Left renal pelvis (tissue), 4 donors: ENCODE data around the gene TMEM184B. TPM values are rescaled to one million over a fixed set of nuclear protein-coding genes. Genes with fewer than 3 reads are reported as not detected.
"Not testable (repeated sequence)": the region's sequence is repeated elsewhere in the genome, so short reads cannot be mapped to it uniquely, and the experiment has no call there.

Experiments
- DNase-seq, 4 donors: peaks; one replicate each; pipeline ENCODE4 v3.0.0-alpha.2; 2013; ENCODE audit warnings: low read depth in 4 of 4, low spot score in 3 of 4
- polyA plus RNA-seq, 4 donors: library from polyadenylated mRNA; unstranded; fragments of 120-200 nt; gene quantifications; one replicate each; pipeline ENCODE4 v1.2.1, GENCODE V29; 2013; ENCODE audit not compliant: insufficient read length in 4 of 4

TMEM184B gene
- polyA plus RNA-seq, 4 donors: 35.8 to 43.1 (median 42.5) TPM

- DNase-seq: no peak
Observed at GRCh38 chr22:38255697-38256096, 17.1 kb downstream of the TMEM184B start.

- no peak for DNase-seq
Observed at GRCh38 chr22:38251341-38251692, 21.5 kb downstream of the TMEM184B start.

GRCh38 chr22:38250643-38251340 lies 22.0 kb downstream of the TMEM184B start:
- DNase-seq: no peak

DNA sequence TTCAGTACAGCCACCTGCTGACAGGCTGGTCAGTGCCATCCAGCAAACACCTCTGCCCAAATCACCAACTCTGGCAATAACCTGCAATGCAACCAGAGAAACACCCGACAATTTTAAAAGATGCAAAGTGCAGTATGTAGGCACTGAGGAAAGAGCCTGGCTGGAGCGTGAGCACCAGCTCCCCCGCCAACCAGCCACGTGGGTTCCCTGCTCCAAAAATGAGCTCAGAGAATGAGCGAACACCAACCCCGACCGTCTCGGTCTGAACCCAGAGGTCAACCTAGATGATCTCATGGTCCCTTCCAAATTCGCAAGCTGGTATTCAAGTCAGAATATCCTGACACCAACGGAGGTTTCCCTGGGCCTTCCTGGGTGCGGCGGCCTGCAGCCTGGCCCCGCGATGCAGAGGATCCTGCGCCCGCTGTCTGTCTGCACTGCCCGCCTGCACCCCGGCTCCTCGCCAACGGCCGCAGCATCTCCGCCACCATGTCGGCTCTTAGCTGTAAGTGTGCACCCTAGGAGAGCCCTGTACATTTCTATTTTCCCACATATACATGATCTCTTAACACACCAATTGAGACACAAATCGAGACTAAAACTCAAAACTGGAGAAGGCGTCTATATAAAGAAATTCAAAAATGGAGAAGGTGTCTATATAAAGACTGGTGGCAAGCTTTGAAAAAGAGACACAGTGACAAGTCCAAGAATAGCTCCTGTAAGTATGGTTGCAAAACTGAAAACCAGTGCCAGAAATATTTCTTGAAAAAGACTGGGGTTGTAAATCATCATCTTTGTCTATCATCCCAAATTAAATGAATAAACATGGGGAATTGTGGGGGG lies 22.8 kb downstream of the TMEM184B start:
- DNase-seq: no peak

- no peak for DNase-seq
Observed at GRCh38 chr22:38249301-38249700, 23.5 kb downstream of the TMEM184B start.

DNA sequence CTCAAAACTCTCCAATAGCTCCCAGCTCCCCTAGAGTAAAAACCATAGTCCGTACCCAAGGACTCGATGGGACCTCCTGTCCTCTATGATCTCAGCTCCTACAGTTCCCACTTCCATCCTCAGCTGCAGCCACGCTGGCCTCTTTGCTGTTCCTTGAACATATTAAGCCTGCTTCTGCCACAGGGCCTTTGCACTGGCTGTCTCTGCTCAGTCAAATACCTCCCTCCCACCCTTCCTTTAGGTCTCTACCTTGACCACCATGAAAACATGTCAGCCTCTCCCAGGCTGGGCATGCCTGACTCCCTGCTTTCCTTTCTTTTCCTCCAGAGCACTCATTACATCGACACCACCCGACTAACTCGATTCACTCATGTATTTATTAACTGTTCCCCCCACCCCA lies 24.5 kb downstream of the TMEM184B start:
- no peak for DNase-seq

DNA sequence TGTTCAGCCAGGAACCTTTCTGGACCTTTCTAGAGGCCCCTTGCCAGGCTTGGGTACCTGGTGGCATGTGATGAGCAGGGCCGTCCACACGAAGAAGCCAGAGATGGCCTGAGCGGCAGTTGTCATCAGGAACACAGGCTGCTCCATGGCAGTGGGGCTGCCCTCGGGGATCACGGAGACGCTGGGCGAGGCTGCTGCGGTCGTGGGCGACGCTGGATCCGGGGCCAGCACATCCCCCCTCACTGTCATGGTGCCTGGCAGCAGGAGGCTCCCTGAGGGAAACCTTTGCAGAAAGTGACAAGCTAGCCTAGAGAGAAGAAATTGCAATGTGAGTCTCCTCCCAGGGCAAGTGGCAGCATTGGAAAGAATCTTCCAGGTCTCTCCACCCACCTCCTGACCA lies 25.1 kb downstream of the TMEM184B start:
- no peak for DNase-seq

DNA sequence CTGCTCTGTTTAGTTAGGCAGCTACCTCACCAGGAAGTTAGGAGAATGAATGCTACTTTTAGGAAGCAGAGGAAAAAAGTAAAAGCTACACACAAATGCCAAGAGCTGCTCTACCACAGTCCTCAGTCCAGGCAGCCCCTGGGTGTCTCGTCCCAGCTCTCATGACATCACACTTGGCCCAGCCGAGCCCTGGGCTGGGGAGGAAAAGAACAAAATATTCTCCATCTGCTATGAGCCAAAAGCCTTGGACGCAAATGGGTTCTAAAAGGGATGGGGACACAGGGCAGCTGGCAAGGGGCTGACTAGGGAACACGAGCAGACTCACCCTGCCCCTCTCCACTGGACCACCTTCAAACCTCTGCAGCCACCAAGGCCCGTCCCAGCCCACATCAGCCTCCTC lies 26.1 kb downstream of the TMEM184B start:
- DNase-seq: no peak

DNA sequence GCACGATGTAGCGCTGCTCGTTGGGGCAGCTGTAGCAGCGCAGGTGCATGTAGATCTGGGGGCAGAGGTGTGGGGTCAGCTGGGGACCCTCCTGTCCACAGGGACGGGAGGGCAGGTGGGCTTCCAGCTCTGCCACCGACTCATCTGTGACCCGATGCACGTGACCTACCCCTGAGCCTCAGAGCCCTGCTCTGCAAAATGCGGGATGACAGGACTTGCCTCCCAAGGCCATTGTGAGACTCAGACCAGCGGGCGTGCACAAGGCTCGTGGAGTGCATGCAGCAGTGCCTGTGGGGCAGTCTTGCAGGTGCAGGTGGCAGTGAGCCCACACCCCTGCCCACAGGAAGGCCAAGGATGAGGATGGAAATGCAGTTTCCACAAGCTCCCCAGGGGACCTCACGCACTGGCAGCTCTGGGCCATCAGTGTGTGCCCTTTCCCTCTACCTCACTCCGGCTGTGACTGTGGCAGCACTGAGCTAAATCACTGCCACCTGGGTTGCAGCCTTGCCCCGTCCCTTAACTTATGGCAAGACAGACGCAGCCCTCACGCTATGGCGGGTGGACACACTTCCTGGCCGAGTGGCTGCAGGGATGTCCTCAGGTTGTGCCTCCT lies 26.7 kb downstream of the TMEM184B start:
- DNase-seq: no peak

DNA sequence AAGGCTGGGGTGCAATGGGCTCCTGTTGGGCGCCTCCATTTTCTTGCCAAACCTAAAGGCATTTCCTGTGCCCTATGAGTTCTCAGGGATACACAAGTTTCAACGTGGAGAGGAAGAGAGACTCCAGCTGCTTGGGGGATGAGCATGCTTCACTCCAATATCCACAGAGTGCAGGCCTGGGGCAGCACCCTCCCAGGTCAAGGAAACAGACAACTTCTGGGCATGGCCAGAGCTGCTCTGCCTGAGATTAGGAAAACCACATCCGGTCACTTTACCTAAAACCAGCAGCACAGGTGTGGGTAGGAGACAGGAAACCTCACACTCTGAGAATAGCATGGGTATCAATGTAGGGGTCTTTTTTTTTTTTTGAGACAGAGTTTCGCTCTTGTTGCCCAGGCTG lies 28.7 kb downstream of the TMEM184B start:
- no peak for DNase-seq

- no peak for DNase-seq
Observed at GRCh38 chr22:38243007-38243765, 29.6 kb downstream of the TMEM184B start.

DNA sequence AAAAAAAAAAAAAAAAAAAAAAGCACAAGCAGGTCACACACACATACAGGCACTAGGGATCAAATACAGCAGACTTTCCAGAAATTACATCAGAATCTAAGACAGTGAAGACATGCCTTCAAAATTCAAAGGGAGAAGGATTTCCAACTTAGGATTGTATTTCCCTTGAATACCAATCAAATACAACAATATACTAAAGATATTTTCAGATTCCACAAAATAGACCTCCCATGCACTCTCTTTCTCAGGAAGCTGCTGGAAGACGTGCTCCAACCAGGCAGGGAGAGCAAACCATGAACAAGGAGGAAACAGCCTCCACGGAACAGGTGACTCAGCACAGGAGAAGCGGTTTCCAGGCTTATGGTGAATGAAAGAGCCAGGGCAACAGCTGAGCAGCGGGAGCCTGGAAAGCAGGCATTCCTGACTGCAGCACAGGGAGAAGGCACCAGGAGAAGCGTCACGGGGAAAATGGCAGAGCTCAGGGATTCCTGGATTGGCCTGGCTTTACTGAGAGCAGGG lies 32.0 kb downstream of the TMEM184B start:
- DNase-seq: no peak

DNA sequence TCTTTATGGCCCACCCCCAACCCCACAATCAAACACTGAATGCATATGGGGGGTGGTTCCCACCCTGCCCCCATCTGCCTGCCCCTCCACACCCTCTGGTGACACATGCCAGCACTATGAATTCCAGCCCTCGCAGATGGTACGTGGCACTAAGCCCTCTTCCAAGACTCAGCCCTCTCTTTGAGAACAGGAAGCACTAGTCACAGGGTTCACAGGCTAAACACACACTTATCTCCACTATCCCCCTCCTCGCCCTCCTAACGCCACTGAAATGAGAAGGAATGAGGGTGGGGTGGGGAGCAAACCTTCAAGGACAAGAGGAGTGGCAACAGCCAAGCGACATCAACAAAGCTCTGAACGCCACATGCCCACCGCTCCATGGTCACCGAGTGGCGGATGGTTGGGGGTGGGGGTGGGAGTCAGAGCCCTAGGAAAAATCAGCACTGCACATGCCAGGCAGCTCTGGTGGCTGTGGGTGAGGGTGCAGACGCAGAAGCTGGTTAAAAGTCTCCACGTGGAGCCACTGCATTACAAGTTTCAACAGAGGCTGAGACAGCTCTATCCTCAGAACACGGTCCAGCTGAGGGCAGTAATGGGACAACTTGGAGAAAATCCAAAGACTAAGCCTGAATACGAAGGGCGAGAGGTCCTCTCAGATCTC lies 33.6 kb downstream of the TMEM184B start:
- DNase-seq: no peak

- DNase-seq: no peak
Observed at GRCh38 chr22:38238519-38239071, 34.2 kb downstream of the TMEM184B start.

GRCh38 chr22:38236786-38237185 lies 36.0 kb downstream of the TMEM184B start:
- no peak for DNase-seq

GRCh38 chr22:38235240-38235850 lies 37.5 kb downstream of the TMEM184B start:
- DNase-seq: no peak

DNA sequence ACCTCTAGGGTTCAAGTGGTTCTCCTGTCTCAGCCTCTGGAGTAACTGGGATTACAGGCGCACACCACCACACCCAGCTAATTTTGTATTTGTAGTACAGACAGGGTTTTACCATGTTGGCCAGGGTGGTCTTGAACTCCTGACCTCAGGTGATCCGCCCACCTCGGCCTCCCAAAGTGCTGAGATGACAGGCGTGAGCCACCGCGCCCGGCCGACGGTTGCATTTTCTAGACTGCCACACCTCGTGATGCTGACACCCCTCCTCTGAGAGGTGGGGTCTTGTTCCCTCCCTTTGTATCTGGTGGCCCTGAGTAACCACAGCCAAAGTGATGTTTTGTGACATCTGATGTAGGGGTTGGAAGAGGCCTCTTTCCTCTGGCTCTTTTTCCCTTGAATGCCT lies 39.0 kb downstream of the TMEM184B start:
- not testable (repeated sequence) for DNase-seq

DNA sequence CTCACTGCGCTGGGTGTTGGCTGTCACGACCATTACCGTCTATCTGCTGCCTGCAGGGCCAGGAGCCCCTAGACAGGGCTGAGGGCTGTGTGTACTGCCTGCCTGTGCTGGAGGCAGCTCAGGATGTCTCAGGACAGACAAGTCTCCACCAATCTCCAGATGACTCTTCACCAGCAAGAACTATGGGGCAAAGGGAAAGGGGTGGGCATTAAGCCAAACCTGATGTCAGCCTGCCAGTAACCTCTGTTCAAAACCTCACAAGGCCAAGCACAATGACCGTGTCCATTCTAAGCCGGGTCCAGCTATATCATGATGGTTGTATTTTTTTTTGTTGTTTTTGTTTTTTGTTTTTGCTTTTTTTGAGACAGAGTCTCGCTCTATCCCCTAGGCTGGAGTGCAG lies 39.4 kb downstream of the TMEM184B start:
- DNase-seq: no peak

DNA sequence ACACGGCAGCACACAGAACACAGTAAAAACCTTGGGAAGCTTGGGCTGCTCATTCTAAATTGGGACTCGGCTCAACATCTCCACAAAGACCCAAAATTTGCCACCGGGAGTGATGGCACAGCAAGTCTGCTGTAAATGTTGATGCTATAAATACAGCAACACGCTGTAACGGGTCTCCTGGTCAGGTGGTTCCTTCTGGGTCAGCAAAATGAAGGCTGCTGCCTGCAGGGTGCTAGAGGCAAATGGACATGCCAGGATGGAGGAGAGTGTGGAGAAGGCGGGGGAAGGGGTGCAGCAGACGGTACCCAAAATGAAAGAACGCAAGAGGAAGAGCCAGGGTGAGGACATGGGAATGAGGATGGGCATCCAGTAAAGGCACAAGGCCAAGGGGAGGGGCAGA lies 40.6 kb downstream of the TMEM184B start:
- no peak for DNase-seq

DNA sequence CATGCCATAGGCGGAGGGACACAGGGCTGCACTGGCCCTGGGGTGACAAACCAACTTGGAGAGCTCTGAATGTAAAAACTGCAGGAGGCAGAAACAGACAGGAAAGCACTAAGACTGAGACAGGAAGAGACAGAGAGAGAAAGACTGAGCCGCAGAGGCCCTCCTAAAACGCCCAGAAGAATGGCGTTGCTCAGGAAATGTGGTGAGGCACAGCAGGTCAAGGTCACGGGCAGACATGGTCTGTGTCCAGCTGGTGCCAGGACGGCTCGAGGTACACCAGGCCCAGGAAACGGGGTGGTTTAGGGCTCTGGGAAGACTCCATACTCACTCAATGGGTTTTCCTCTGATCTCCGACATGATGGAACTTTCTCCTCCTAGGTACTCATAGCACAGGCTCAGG lies 41.9 kb downstream of the TMEM184B start:
- DNase-seq: no peak
